Smooth muscle cell (in vitro differentiated cells): ENCODE data around the gene CYP2B6. TPM values are rescaled to one million over a fixed set of nuclear protein-coding genes. Genes with fewer than 3 reads are reported as not detected.
"Not testable (repeated sequence)": the region's sequence is repeated elsewhere in the genome, so short reads cannot be mapped to it uniquely, and the experiment has no call there.

Source experiments
- DNase-seq: peaks from one replicate; lab custom pipeline; 2025; ENCODE audit not compliant: unreplicated experiment; lab: John Stamatoyannopoulos, UW
- H2AFZ ChIP-seq: fragments of 200-600 bp; sonication (generic); 2 replicates; pipeline ENCODE4 v1.6.0; 2016; ENCODE audit warnings: antibody characterized with exemption, low read depth, mild to moderate bottlenecking
- H3F3A ChIP-seq: fragments of 200-600 bp; sonication (generic); 2 replicates; pipeline ENCODE4 v1.6.0; 2017; ENCODE audit warnings: antibody characterized with exemption, low read depth
- H3K27ac ChIP-seq: fragments of 200-600 bp; sonication (generic); 2 replicates; pipeline ENCODE4 v1.5.1; 2016; ENCODE audit warnings: low read depth, mild to moderate bottlenecking
- H3K27me3 ChIP-seq: fragments of 200-600 bp; sonication (generic); 2 replicates; pipeline ENCODE4 v1.6.1; 2016; ENCODE audit warnings: low read depth, mild to moderate bottlenecking
- H3K36me3 ChIP-seq: fragments of 200-600 bp; sonication (generic); 2 replicates; pipeline ENCODE4 v1.5.1; 2016; ENCODE audit warnings: low read depth
- H3K4me1 ChIP-seq: fragments of 200-600 bp; sonication (generic); 2 replicates; pipeline ENCODE4 v1.5.1; 2016; ENCODE audit warnings: low read depth
- H3K4me2 ChIP-seq: fragments of 200-600 bp; sonication (generic); 2 replicates; pipeline ENCODE4 v1.6.0; 2016; ENCODE audit warnings: mild to moderate bottlenecking
- H3K4me3 ChIP-seq: fragments of 200-600 bp; sonication (generic); 2 replicates; pipeline ENCODE4 v1.5.1; 2016; ENCODE audit warnings: mild to moderate bottlenecking
- H3K79me2 ChIP-seq: fragments of 200-600 bp; sonication (generic); 2 replicates; pipeline ENCODE4 v1.6.0; 2016; ENCODE audit warnings: low read depth, mild to moderate bottlenecking
- H3K9ac ChIP-seq: fragments of 200-600 bp; sonication (generic); 2 replicates; pipeline ENCODE4 v1.6.0; 2016; ENCODE audit warnings: low read depth
- H3K9me3 ChIP-seq: fragments of 200-600 bp; sonication (generic); replicated peaks from 2 replicates; pipeline ENCODE4 v1.5.1; 2016; ENCODE audit warnings: low read depth
- H4K20me1 ChIP-seq: fragments of 200-600 bp; sonication (generic); 2 replicates; pipeline ENCODE4 v1.6.0; 2016; ENCODE audit warnings: low read depth
- CTCF ChIP-seq: fragments of 200-600 bp; sonication (generic); IDR thresholded peaks from 2 replicates; pipeline ENCODE4 v1.5.1; 2017; ENCODE audit warnings: borderline replicate concordance, mild to moderate bottlenecking, antibody characterized with exemption; ENCODE audit not compliant: insufficient read depth, poor library complexity, severe bottlenecking
- WGBS: methylation state at CpG from one replicate; pipeline ENCODE4 v1.1.7; 2016; ENCODE audit warnings: low lambda C conversion rate; 5-methylcytosine and 5-hydroxymethylcytosine counted together
- polyA plus RNA-seq: library from polyadenylated mRNA; unstranded; fragments of >200 nt; fragmentation: Nextera tagmentation; extraction: Ambion mirVana; gene quantifications from 2 replicates; pipeline ENCODE4 v1.2.1, GENCODE V29; 2016
- total RNA-seq: library from RNA; depleted of rRNA; stranded (reverse); fragments of >200 nt; gene quantifications from 2 replicates; pipeline ENCODE4 v1.2.3, GENCODE V29; 2014

Gene CYP2B6
- total and polyA plus RNA-seq, 2 experiments from 2014 or later = not detected

DNA sequence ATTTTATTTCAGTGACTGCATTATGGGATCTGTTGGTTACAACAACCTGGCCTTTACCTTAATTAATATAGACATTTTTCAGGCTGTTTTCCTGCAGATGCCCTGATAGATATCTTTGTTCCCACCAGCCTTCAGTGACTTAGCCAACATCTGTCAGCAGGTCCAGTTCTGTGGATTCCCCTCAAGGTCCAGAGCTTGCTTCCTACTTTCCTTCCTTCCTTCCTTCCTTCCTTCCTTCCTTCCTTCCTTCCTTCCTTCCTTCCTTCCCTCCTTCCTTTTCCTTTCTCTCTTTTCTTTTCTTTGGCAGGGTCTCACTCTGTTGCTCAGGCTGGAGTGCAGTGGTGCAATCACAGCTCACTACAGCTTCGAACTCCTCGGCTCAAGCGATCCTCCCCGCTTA is 14.4 kb upstream of the CYP2B6 start:
- DNase-seq = no peak
- 91% methylated on average over 4 of the region's 4 CpGs for WGBS
- H3K4me3 ChIP-seq = no peak overlapping the region

GRCh38 chr19:40979759-40980158 is 11.3 kb upstream of the CYP2B6 start:
- H3K27me3 ChIP-seq, H4K20me1 ChIP-seq, H3K4me3 ChIP-seq, H3K9ac ChIP-seq, H3K4me2 ChIP-seq, H2AFZ ChIP-seq, H3K9me3 ChIP-seq, H3K79me2 ChIP-seq, H3K27ac ChIP-seq, H3K36me3 ChIP-seq, H3K4me1 ChIP-seq, DNase-seq, H3F3A ChIP-seq: not testable (repeated sequence)
- 77% methylated on average over 4 of the region's 4 CpGs for WGBS

More for the DNA sequence above, 14.4 kb upstream of the CYP2B6 start:
- H3K9me3 ChIP-seq = no peaks in the 10 kb centered on the region
- no peaks in the 10 kb centered on the region for H3F3A ChIP-seq
- H3K36me3 ChIP-seq = no peaks in the 10 kb centered on the region
- TF ChIP-seq CTCF = no peak
- H3K27me3 ChIP-seq = no peaks in the 10 kb centered on the region
- no peak overlapping the region for H3K4me2 ChIP-seq
- H3K4me1 ChIP-seq = no peaks in the 10 kb centered on the region
- no peak overlapping the region for H2AFZ ChIP-seq
- H4K20me1 ChIP-seq = no peaks in the 10 kb centered on the region
- no peak overlapping the region for H3K9ac ChIP-seq
- H3K79me2 ChIP-seq = no peaks in the 10 kb centered on the region
- no peak overlapping the region for H3K27ac ChIP-seq

- H2AFZ ChIP-seq, H4K20me1 ChIP-seq, H3K79me2 ChIP-seq, H3K4me3 ChIP-seq, H3K27me3 ChIP-seq, H3K36me3 ChIP-seq, H3K9ac ChIP-seq, DNase-seq, H3K4me1 ChIP-seq, H3K9me3 ChIP-seq, H3K4me2 ChIP-seq, H3F3A ChIP-seq, H3K27ac ChIP-seq: not testable (repeated sequence)
- 41% methylated on average over 2 of the region's 2 CpGs for WGBS
These were observed 10.2 kb upstream of the CYP2B6 start for GRCh38 chr19:40980743-40981442.

DNA sequence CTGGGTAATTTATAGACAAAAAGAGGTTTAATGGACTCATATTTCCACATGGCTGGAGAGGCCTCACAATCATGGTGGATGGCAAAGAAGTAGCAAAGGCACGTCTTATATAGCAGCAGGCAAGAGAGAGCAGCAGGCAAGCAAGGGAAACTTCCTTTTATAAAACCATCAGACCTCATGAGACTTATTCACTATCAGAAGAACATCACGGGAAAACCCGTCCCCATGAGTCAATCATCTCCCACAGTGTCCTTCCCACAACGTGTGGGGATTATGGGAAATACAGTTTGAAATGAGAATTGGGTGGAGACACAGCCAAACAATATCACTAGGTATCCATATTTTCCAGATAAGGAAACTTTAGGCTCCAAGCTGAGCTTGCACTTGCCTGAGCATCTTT is 9.5 kb upstream of the CYP2B6 start:
- WGBS = 42% methylated on average over 4 of the region's 4 CpGs
- Histone ChIP-seq H3K9me3 (no peaks in the 10 kb centered on the region), H3F3A (peaks cover 5% of the 10 kb centered on the region), H3K27me3 (no peaks in the 10 kb centered on the region), H4K20me1 (no peaks in the 10 kb centered on the region), H3K9ac (no peak overlapping the region), H3K4me3 (no peak overlapping the region), H3K27ac (no peak overlapping the region), H3K4me1 (no peaks in the 10 kb centered on the region), H3K4me2 (no peak overlapping the region), H3K79me2 (no peaks in the 10 kb centered on the region), H3K36me3 (no peaks in the 10 kb centered on the region), H2AFZ (no peak overlapping the region)
- no peak for TF ChIP-seq CTCF
- DNase-seq = no peak
